Aorta (tissue), 5 donors: Measurements from ENCODE around the gene BTD. TPM values are rescaled to one million over a fixed set of nuclear protein-coding genes. Genes with fewer than 3 reads are reported as not detected.

Experiments used
- ATAC-seq: fragments of 200-7000 bp; cut with Tn5 transposase; one replicate; pipeline ENCODE4 v1.9.1; 2022; ENCODE audit warnings: moderate library complexity; ENCODE audit not compliant: low FRiP score
- DNase-seq, 2 donors: peaks; one replicate each; pipeline ENCODE4 v3.0.0-alpha.2; 2020
- H3K27ac ChIP-seq, 2 donors: one replicate each; pipeline ENCODE4 v1.5.1; 2013; ENCODE audit warnings: low read length in 2 of 2, mild to moderate bottlenecking in 2 of 2, moderate library complexity in 2 of 2, control low read depth in 1 of 2, inconsistent platforms in 1 of 2, low read depth in 1 of 2
- H3K27me3 ChIP-seq, 2 donors: one replicate each; pipeline ENCODE4 v1.6.1; 2013; ENCODE audit warnings: control low read depth in 1 of 2, low read length in 1 of 2, mild to moderate bottlenecking in 1 of 2, moderate library complexity in 1 of 2; ENCODE audit not compliant: insufficient read depth in 2 of 2, control insufficient read depth in 1 of 2
- H3K36me3 ChIP-seq, 2 donors: one replicate each; pipeline ENCODE4 v1.6.1; 2013; ENCODE audit warnings: control low read depth in 1 of 2, low read length in 1 of 2, mild to moderate bottlenecking in 1 of 2; ENCODE audit not compliant: insufficient read depth in 2 of 2, control insufficient read depth in 1 of 2
- H3K4me1 ChIP-seq, 2 donors: one replicate each; pipeline ENCODE4 v1.6.1; 2013; ENCODE audit warnings: low read length in 2 of 2, control low read depth in 1 of 2, mild to moderate bottlenecking in 1 of 2, moderate library complexity in 1 of 2; ENCODE audit not compliant: insufficient read depth in 2 of 2, control insufficient read depth in 1 of 2
- H3K4me3 ChIP-seq, 2 donors: one replicate each; pipeline ENCODE4 v1.5.1; 2013; ENCODE audit warnings: low read length in 2 of 2, control low read depth in 1 of 2, mild to moderate bottlenecking in 1 of 2
- H3K9me3 ChIP-seq: one replicate; pipeline ENCODE4 v1.6.1; 2013; ENCODE audit warnings: mild to moderate bottlenecking, low read length; ENCODE audit not compliant: control insufficient read depth
- WGBS, 2 donors: extraction: QIAGEN DNeasy Blood & Tissue Kit; methylation state at CpG; one replicate each; pipeline ENCODE4 v1.1.7; 2013; 5-methylcytosine and 5-hydroxymethylcytosine counted together
- intact Hi-C, 2 donors: fragments of 100-400 bp; cut with DNase I; formaldehyde crosslinking; loops; one replicate each; pipeline versions ENCODE4 v1.14.2 to v1.15.0; 2022
- polyA plus RNA-seq, 2 donors: library from polyadenylated mRNA; stranded (reverse); fragments of 200-250 nt; gene quantifications; one replicate each; pipeline ENCODE4 v1.2.3, GENCODE V29; 2013
- total RNA-seq, 2 donors: library from RNA; stranded (reverse); fragmentation: NEBNext Ultra II Directional; extraction: Animal tissue kit (Norgen Biotek cat#: 25700); gene quantifications; one replicate each; pipeline ENCODE4 v1.2.1, GENCODE V29; 2021
- donor health status: healthy with polysubstance abuse.
- donor health status: Bipolar disorder and iron deficiency.
- donor health status: DM: no; HTN: no; CAD: no.
- donor health status: DM: no; HTN: no; CAD: no.
- donor health status: DM: yes; HTN: yes; CAD: no.

Gene BTD
- total and polyA plus RNA-seq, 4 donors = 8.4 to 20.5 (median 14.7) TPM

GRCh38 chr3:15647611-15648167 lies 46.1 kb downstream of the BTD start:
- WGBS, 2 donors = 46 to 51% methylated on average over 4 of the region's 4 CpGs
- Histone ChIP-seq H3K4me3 (no peak overlapping the region), H3K4me1 (no peaks in the 10 kb centered on the region), H3K9me3 (no peaks in the 10 kb centered on the region), H3K27ac (peak overlapping the region in 1 of 2 donors; percentile 26), H3K36me3 (no peaks in the 10 kb centered on the region), H3K27me3 (no peaks in the 10 kb centered on the region)
- DNase-seq = no peak
- intact Hi-C loops = loop anchor here in 1 of 2 donors (5.0 kb wide), 1 partner anchor 160 kb away; no protein-coding TSS in a partner anchor
- peak; percentile 32 for ATAC-seq

GRCh38 chr3:15649341-15649740 lies 47.8 kb downstream of the BTD start:
- intact Hi-C loops = loop anchor here in 1 of 2 donors (5.0 kb wide), 1 partner anchor 158 kb away; no protein-coding TSS in a partner anchor
- DNase-seq (no peak), ATAC-seq (no peak)
- Histone ChIP-seq H3K4me1 (no peaks in the 10 kb centered on the region), H3K27me3 (no peaks in the 10 kb centered on the region), H3K9me3 (no peaks in the 10 kb centered on the region), H3K36me3 (no peaks in the 10 kb centered on the region), H3K4me3 (no peak overlapping the region), H3K27ac (no peak overlapping the region)
- 94 to 97% methylated on average over 3 of the region's 3 CpGs for WGBS, 2 donors

GRCh38 chr3:15649858-15650257 lies 48.3 kb downstream of the BTD start:
- Histone ChIP-seq H3K4me3 (no peak overlapping the region), H3K9me3 (no peaks in the 10 kb centered on the region), H3K36me3 (no peaks in the 10 kb centered on the region), H3K27ac (no peak overlapping the region), H3K4me1 (no peaks in the 10 kb centered on the region), H3K27me3 (no peaks in the 10 kb centered on the region)
- 83 to 86% methylated on average over 5 of the region's 5 CpGs for WGBS, 2 donors
- intact Hi-C loops = loop anchor here in 1 of 2 donors (5.0 kb wide), 1 partner anchor 157 kb away; no protein-coding TSS in a partner anchor
- ATAC-seq (no peak), DNase-seq (no peak)

- Histone ChIP-seq H3K4me3 (no peak overlapping the region), H3K9me3 (peaks cover 3% of the 10 kb centered on the region), H3K27me3 (no peaks in the 10 kb centered on the region), H3K27ac (no peak overlapping the region), H3K36me3 (no peaks in the 10 kb centered on the region), H3K4me1 (no peaks in the 10 kb centered on the region)
- ATAC-seq (no peak), DNase-seq (no peak)
- intact Hi-C loops = no loop called here
- WGBS, 2 donors = 82 to 83% methylated on average over 8 of the region's 8 CpGs
Observed at GRCh38 chr3:15651396-15651795, 49.9 kb downstream of the BTD start.

- no peaks in the 10 kb centered on the region for H3K27me3 ChIP-seq
- no peaks in the 10 kb centered on the region for H3K4me1 ChIP-seq
- no peak overlapping the region for H3K27ac ChIP-seq
- intact Hi-C loops = no loop called here
- 83 to 85% methylated on average over 3 of the region's 3 CpGs for WGBS, 2 donors
- peaks cover 6% of the 10 kb centered on the region for H3K9me3 ChIP-seq
- H3K4me3 ChIP-seq = no peak overlapping the region
- no peaks in the 10 kb centered on the region for H3K36me3 ChIP-seq
- no peak for DNase-seq
- no peak for ATAC-seq
Observed at GRCh38 chr3:15653321-15653720, 51.8 kb downstream of the BTD start.

GRCh38 chr3:15654127-15654526 lies 52.6 kb downstream of the BTD start:
- peaks cover 6% of the 10 kb centered on the region for H3K9me3 ChIP-seq
- DNase-seq = no peak
- H3K4me3 ChIP-seq = no peak overlapping the region
- no peaks in the 10 kb centered on the region for H3K36me3 ChIP-seq
- intact Hi-C loops = no loop called here
- no peak overlapping the region for H3K27ac ChIP-seq
- ATAC-seq = no peak
- no peaks in the 10 kb centered on the region for H3K27me3 ChIP-seq
- H3K4me1 ChIP-seq = no peaks in the 10 kb centered on the region

GRCh38 chr3:15654891-15655290 lies 53.3 kb downstream of the BTD start:
- H3K27me3 ChIP-seq = no peaks in the 10 kb centered on the region
- H3K36me3 ChIP-seq = no peaks in the 10 kb centered on the region
- intact Hi-C loops = no loop called here
- no peak overlapping the region for H3K4me3 ChIP-seq
- DNase-seq = no peak
- H3K4me1 ChIP-seq = no peaks in the 10 kb centered on the region
- no peak for ATAC-seq
- H3K27ac ChIP-seq = no peak overlapping the region
- peaks cover 6% of the 10 kb centered on the region for H3K9me3 ChIP-seq
- WGBS, 2 donors = 91 to 95% methylated on average over 9 of the region's 9 CpGs

GRCh38 chr3:15656342-15656741 lies 54.8 kb downstream of the BTD start:
- Histone ChIP-seq H3K27ac (no peak overlapping the region), H3K4me3 (no peak overlapping the region), H3K36me3 (no peaks in the 10 kb centered on the region), H3K27me3 (no peaks in the 10 kb centered on the region), H3K9me3 (peaks cover 6% of the 10 kb centered on the region), H3K4me1 (no peaks in the 10 kb centered on the region)
- 80 to 95% methylated on average over 5 of the region's 5 CpGs for WGBS, 2 donors
- no peak for DNase-seq
- intact Hi-C loops = no loop called here
- no peak for ATAC-seq

- no peak overlapping the region for H3K27ac ChIP-seq
- no peak for ATAC-seq
Observed at GRCh38 chr3:15657016-15657415, 55.5 kb downstream of the BTD start.

More at GRCh38 chr3:15657016-15657415, 55.5 kb downstream of the BTD start:
- Histone ChIP-seq H3K36me3 (no peaks in the 10 kb centered on the region), H3K27me3 (no peaks in the 10 kb centered on the region), H3K4me1 (no peaks in the 10 kb centered on the region), H3K9me3 (peaks cover 6% of the 10 kb centered on the region), H3K4me3 (no peak overlapping the region)
- intact Hi-C loops = no loop called here
- DNase-seq = no peak
